A673 (cell line): Measurements from ENCODE around the gene RMND5A.

Source experiments
- EZH2 ChIP-seq: fragments of 200-600 bp; sonication (generic); IDR thresholded peaks from 2 replicates; pipeline ENCODE4 v1.6.1; 2017; ENCODE audit warnings: borderline replicate concordance, low read depth, mild to moderate bottlenecking, mixed read lengths, antibody characterized with exemption, low read length; ENCODE audit not compliant: poor library complexity, severe bottlenecking
- TF ChIP-seq, protein P1 (sequence below): fragments of 300-800, 200-600 bp; sonication (generic); conservative IDR thresholded peaks from 2 replicates; pipeline ENCODE4 v1.5.1; 2017; ENCODE audit warnings: low read depth, mild to moderate bottlenecking, antibody characterized with exemption, low read length, moderate library complexity, mixed read lengths

- TF ChIP-seq, protein P1, sequence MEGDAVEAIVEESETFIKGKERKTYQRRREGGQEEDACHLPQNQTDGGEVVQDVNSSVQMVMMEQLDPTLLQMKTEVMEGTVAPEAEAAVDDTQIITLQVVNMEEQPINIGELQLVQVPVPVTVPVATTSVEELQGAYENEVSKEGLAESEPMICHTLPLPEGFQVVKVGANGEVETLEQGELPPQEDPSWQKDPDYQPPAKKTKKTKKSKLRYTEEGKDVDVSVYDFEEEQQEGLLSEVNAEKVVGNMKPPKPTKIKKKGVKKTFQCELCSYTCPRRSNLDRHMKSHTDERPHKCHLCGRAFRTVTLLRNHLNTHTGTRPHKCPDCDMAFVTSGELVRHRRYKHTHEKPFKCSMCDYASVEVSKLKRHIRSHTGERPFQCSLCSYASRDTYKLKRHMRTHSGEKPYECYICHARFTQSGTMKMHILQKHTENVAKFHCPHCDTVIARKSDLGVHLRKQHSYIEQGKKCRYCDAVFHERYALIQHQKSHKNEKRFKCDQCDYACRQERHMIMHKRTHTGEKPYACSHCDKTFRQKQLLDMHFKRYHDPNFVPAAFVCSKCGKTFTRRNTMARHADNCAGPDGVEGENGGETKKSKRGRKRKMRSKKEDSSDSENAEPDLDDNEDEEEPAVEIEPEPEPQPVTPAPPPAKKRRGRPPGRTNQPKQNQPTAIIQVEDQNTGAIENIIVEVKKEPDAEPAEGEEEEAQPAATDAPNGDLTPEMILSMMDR, result no peak
- TF ChIP-seq EZH2, result no peak
Measured at GRCh38 chr2:86825693-86826381, 105.7 kb downstream of the RMND5A start.
